Heart left ventricle (tissue), 16 donors: Measurements from ENCODE around the gene NAA40. TPM values are rescaled to one million over a fixed set of nuclear protein-coding genes. Genes with fewer than 3 reads are reported as not detected.

ENCODE experiments used
- ATAC-seq, 4 donors: fragments of 200-7000 bp; cut with Tn5 transposase; one replicate each; pipeline ENCODE4 v1.9.1; 2020 to 2022; ENCODE audit warnings: moderate library complexity in 4 of 4, mild to moderate bottlenecking in 3 of 4, moderate number of reproducible peaks in 1 of 4
- DNase-seq, 5 donors: peaks; one replicate each; pipeline ENCODE4 v3.0.0-alpha.2; 2020
- H3K27ac ChIP-seq, 12 donors: fragments of 200-600 bp; sonication (generic) in 4 of 12; one replicate each; pipeline versions ENCODE4 v1.5.0 to v1.8.0; 2016 to 2022; ENCODE audit warnings: mild to moderate bottlenecking in 2 of 12
- H3K27me3 ChIP-seq, 9 donors: fragments of 200-600 bp; sonication (generic) in 2 of 9; one replicate each; pipeline versions ENCODE4 v1.5.1 to v1.8.0; 2016 to 2022; ENCODE audit warnings: mild to moderate bottlenecking in 3 of 9
- H3K36me3 ChIP-seq, 9 donors: fragments of 200-600 bp; sonication (generic) in 2 of 9; one replicate each; pipeline versions ENCODE4 v1.5.0 to v1.8.0; 2018 to 2022; ENCODE audit warnings: mild to moderate bottlenecking in 2 of 9
- H3K4me1 ChIP-seq, 12 donors: fragments of 200-600 bp; sonication (generic) in 4 of 12; one replicate each; pipeline versions ENCODE4 v1.5.0 to v1.8.0; 2016 to 2022; ENCODE audit warnings: mild to moderate bottlenecking in 3 of 12
- H3K4me3 ChIP-seq, 12 donors: fragments of 200-600 bp; sonication (generic) in 4 of 12; one replicate each; pipeline versions ENCODE4 v1.5.0 to v1.8.0; 2017 to 2022; ENCODE audit warnings: mild to moderate bottlenecking in 9 of 12, moderate library complexity in 4 of 12
- H3K9me3 ChIP-seq, 12 donors: fragments of 200-600 bp; sonication (generic) in 4 of 12; one replicate each; pipeline versions ENCODE4 v1.5.0 to v1.8.0; 2016 to 2022; ENCODE audit warnings: mild to moderate bottlenecking in 1 of 12
- CTCF ChIP-seq, 12 donors: fragments of 200-600 bp; sonication (generic) in 4 of 12; IDR thresholded peaks; one replicate each; pipeline versions ENCODE4 v1.5.0 to v1.8.0; 2018 to 2022; ENCODE audit warnings: antibody characterized with exemption in 12 of 12, mild to moderate bottlenecking in 5 of 12
- POLR2A ChIP-seq, 2 donors: fragments of 450-650 bp; IDR thresholded peaks; one replicate each; pipeline ENCODE4 v1.6.1; 2017; ENCODE audit warnings: antibody characterized with exemption in 2 of 2, mild to moderate bottlenecking in 2 of 2, moderate library complexity in 2 of 2
- WGBS, 4 donors: extraction: QIAGEN DNeasy Blood & Tissue Kit in 2 of 4; methylation state at CpG; one replicate each; pipeline versions ENCODE4 v1.1.5 to v1.1.7; 2013 to 2018; 5-methylcytosine and 5-hydroxymethylcytosine counted together
- intact Hi-C, 10 donors: fragments of 100-400 bp; cut with DNase I; formaldehyde crosslinking; loops; one replicate each; pipeline versions ENCODE4 v1.11.1 to v1.14.2; 2022
- polyA plus RNA-seq, 2 donors: library from polyadenylated mRNA; stranded (reverse); fragments of 200-250 nt; gene quantifications; one replicate each; pipeline ENCODE4 v1.2.3, GENCODE V29; 2013
- total RNA-seq, 9 donors: library from RNA; depleted of rRNA in 2 of 9; stranded (reverse); fragments of >200 nt in 2 of 9; fragmentation: NEBNext Ultra II Directional in 3 of 9; extraction: Animal tissue kit (Norgen Biotek cat#: 25700) in 3 of 9; gene quantifications; one replicate each; pipeline versions ENCODE4 v1.1.0 to v1.2.4, GENCODE V29; 2016 to 2023
- donor health status: ischemic (EF 13 %, LVEDD 7.1; RV severe dilation, severe dysfunction).
- donor health status: healthy with polysubstance abuse.
- donor health status: DM: no; HTN: yes; CAD: no.
- donor health status: DM: no; HTN: no; CAD: no.
- donor health status: ischemic (EF 25% LVEDD 6.9; RV normal size, moderate dysfunction).
- donor health status: ischemic (EF 25% LVEDD 5.7; RV mildly dilated, moderate dysfunction).
- donor health status: healthy.
- donor health status: DM: yes; HTN: yes; CAD: no.
- donor health status: ischemic (EF 35%, LVEDD 5.7; RV mildly dilated, moderate dysfunction).
- donor health status: nonischemic (EF 11% LVEDD 7.7; RV severe dilation, severe dysfunction).
- donor health status: DM: yes; HTN: yes; CAD: no.
- donor health status: PGD.
- donor health status: ischemic (EF 29% LVEDD 5.4; RV normal size, mild dysfunction).
- donor health status: nonischemic (EF 23%, LVEDD 6.1; RV moderate dilation, normal function).

The NAA40 gene
- total and polyA plus RNA-seq, 11 donors, result 9.7 to 26.1 (median 19.6) TPM

GRCh38 chr11:63892228-63892627, 46.6 kb upstream of the NAA40 start:
- DNase-seq, result no peak
- no peaks in the 10 kb centered on the region for H3K9me3 ChIP-seq
- H3K36me3 ChIP-seq, result peaks cover 0 to 38% (median 27%) of the 10 kb centered on the region in 9 donors
- no peaks in the 10 kb centered on the region for H3K27me3 ChIP-seq
- TF ChIP-seq CTCF (IDR thresholded peaks at IDR 0.05), result no peak
- TF ChIP-seq POLR2A (IDR thresholded peaks at IDR 0.05), result no peak
- no peak overlapping the region for H3K4me3 ChIP-seq
- peaks cover 15 to 58% (median 38%) of the 10 kb centered on the region in 12 donors for H3K4me1 ChIP-seq
- H3K27ac ChIP-seq, result no peak overlapping the region
- intact Hi-C loops, result no loop called here
- WGBS, 4 donors, result 32 to 44% (median 38%) methylated on average over 3 of the region's 3 CpGs
- no peak for ATAC-seq

- intact Hi-C loops, result no loop called here
- H3K27ac ChIP-seq, result no peak overlapping the region
- TF ChIP-seq POLR2A (IDR thresholded peaks at IDR 0.05) (no peak), CTCF (IDR thresholded peaks at IDR 0.05) (no peak)
- DNase-seq (no peak), ATAC-seq (no peak)
- H3K4me1 ChIP-seq, result peaks cover 4 to 57% (median 27%) of the 10 kb centered on the region in 12 donors
- peaks cover 0 to 49% (median 38%) of the 10 kb centered on the region in 9 donors for H3K36me3 ChIP-seq
- WGBS, 4 donors, result 97 to 98% (median 97%) methylated on average over 6 of the region's 6 CpGs
- no peaks in the 10 kb centered on the region for H3K9me3 ChIP-seq
- no peak overlapping the region for H3K4me3 ChIP-seq
- no peaks in the 10 kb centered on the region for H3K27me3 ChIP-seq
Observed at GRCh38 chr11:63893355-63893754, 45.4 kb upstream of the NAA40 start.

GRCh38 chr11:63896071-63896470, 42.7 kb upstream of the NAA40 start:
- ATAC-seq (no peak), DNase-seq (no peak)
- H3K36me3 ChIP-seq, result peaks cover 0 to 73% (median 66%) of the 10 kb centered on the region in 9 donors
- intact Hi-C loops, result no loop called here
- no peak overlapping the region for H3K27ac ChIP-seq
- H3K27me3 ChIP-seq, result no peaks in the 10 kb centered on the region
- no peaks in the 10 kb centered on the region for H3K9me3 ChIP-seq
- H3K4me3 ChIP-seq, result no peak overlapping the region
- peaks cover 0 to 33% (median 10%) of the 10 kb centered on the region in 12 donors for H3K4me1 ChIP-seq
- no peak for TF ChIP-seq CTCF (IDR thresholded peaks at IDR 0.05)
- TF ChIP-seq POLR2A (IDR thresholded peaks at IDR 0.05), result no peak
- WGBS, 4 donors, result 47 to 61% (median 56%) methylated on average over 4 of the region's 4 CpGs

GRCh38 chr11:63897459-63898146, 41.2 kb upstream of the NAA40 start:
- peak in 3 of 4 donors; percentile 37 to 60 (median 46) for ATAC-seq
- H3K27me3 ChIP-seq, result no peaks in the 10 kb centered on the region
- peak in 1 of 5 donors; percentile 18 for DNase-seq
- peaks cover 0 to 81% (median 77%) of the 10 kb centered on the region in 9 donors for H3K36me3 ChIP-seq
- no peak overlapping the region for H3K4me3 ChIP-seq
- intact Hi-C loops, result no loop called here
- no peak for TF ChIP-seq CTCF (IDR thresholded peaks at IDR 0.05)
- no peak for TF ChIP-seq POLR2A (IDR thresholded peaks at IDR 0.05)
- peaks cover 0 to 26% (median 7%) of the 10 kb centered on the region in 12 donors for H3K4me1 ChIP-seq
- H3K9me3 ChIP-seq, result no peaks in the 10 kb centered on the region
- no peak overlapping the region for H3K27ac ChIP-seq
- WGBS, 4 donors, result 60 to 74% (median 63%) methylated on average over 10 of the region's 10 CpGs
